Sigmoid colon (tissue), 4 donors: ENCODE results near the gene TSPAN5.

Experiments
- POLR2A ChIP-seq, 2 donors: fragments of 450-650 bp; IDR thresholded peaks; one replicate each; pipeline ENCODE4 v1.6.1; 2016; ENCODE audit warnings: antibody characterized with exemption in 2 of 2, mild to moderate bottlenecking in 2 of 2, moderate library complexity in 2 of 2
- POLR2AphosphoS5 ChIP-seq, 4 donors: sonication (generic); formaldehyde crosslinking; IDR thresholded peaks; one replicate each; pipeline ENCODE4 v1.6.1; 2017; ENCODE audit warnings: antibody characterized with exemption in 4 of 4
- TF ChIP-seq, protein P1 (sequence below), 4 experiments: fragments of 450-650 bp in 3 of 4; fragments of 200-600 bp in 1 of 4; IDR thresholded peaks; one replicate each; pipeline ENCODE4 v1.5.1; 2016 to 2019; ENCODE audit warnings: antibody characterized with exemption in 4 of 4, mild to moderate bottlenecking in 3 of 4, moderate library complexity in 2 of 4

GRCh38 chr4:98687876-98688275, 29.5 kb upstream of the TSPAN5 start:
- TF ChIP-seq, protein P1, sequence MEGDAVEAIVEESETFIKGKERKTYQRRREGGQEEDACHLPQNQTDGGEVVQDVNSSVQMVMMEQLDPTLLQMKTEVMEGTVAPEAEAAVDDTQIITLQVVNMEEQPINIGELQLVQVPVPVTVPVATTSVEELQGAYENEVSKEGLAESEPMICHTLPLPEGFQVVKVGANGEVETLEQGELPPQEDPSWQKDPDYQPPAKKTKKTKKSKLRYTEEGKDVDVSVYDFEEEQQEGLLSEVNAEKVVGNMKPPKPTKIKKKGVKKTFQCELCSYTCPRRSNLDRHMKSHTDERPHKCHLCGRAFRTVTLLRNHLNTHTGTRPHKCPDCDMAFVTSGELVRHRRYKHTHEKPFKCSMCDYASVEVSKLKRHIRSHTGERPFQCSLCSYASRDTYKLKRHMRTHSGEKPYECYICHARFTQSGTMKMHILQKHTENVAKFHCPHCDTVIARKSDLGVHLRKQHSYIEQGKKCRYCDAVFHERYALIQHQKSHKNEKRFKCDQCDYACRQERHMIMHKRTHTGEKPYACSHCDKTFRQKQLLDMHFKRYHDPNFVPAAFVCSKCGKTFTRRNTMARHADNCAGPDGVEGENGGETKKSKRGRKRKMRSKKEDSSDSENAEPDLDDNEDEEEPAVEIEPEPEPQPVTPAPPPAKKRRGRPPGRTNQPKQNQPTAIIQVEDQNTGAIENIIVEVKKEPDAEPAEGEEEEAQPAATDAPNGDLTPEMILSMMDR (IDR thresholded peaks at IDR 0.05), result no peak
- no peak for TF ChIP-seq POLR2AphosphoS5 (IDR thresholded peaks at IDR 0.05)
- TF ChIP-seq POLR2A (IDR thresholded peaks at IDR 0.05), result no peak
